ENCODE measurements around the gene GABRR3. TPM values are rescaled to one million over a fixed set of nuclear protein-coding genes. Genes with fewer than 3 reads are reported as not detected.
A peak's percentile ranks its signal among the peaks of the same experiment; 100 is the strongest.

GABRR3 gene
- total and polyA plus RNA-seq, 10 donors: 0.03 TPM; not detected in 9

- DNase-seq: no peak
- TF ChIP-seq POLR2AphosphoS5 (IDR thresholded peaks at IDR 0.05) (no peak), CTCF (IDR thresholded peaks at IDR 0.05 in 8 of 11, conservative IDR thresholded peaks at IDR 0.05 in 3 of 11) (no peak), POLR2A (IDR thresholded peaks at IDR 0.05) (no peak)
- peaks cover 0 to 10% (median 0%) of the 10 kb centered on the region in 7 donors for H3K27me3 ChIP-seq (replicated peaks in 1 of 7)
- WGBS, 5 donors: 15 to 54% (median 33%) methylated on average over 1 of the region's 1 CpG
- no peak overlapping the region for H3K27ac ChIP-seq
- H3K36me3 ChIP-seq: no peaks in the 10 kb centered on the region
- no peak overlapping the region for H3K4me3 ChIP-seq
- intact Hi-C loops (cut with DNase I; ENCODE audit: low total_unique reads): no loop called here
- no peaks in the 10 kb centered on the region for H3K4me1 ChIP-seq
- H3K9me3 ChIP-seq: no peaks in the 10 kb centered on the region
Observed at GRCh38 chr3:98048586-98048985, 13.5 kb upstream of the GABRR3 start.

GRCh38 chr3:98041350-98041749 lies 6.2 kb upstream of the GABRR3 start:
- Histone ChIP-seq H3K27me3 (replicated peaks in 1 of 7) (peaks cover 0 to 26% (median 0%) of the 10 kb centered on the region in 7 donors), H3K4me1 (peaks cover 0 to 8% (median 3%) of the 10 kb centered on the region in 6 donors), H3K36me3 (no peaks in the 10 kb centered on the region), H3K9me3 (peaks cover 0 to 17% (median 13%) of the 10 kb centered on the region in 8 donors), H3K4me3 (no peak overlapping the region), H3K27ac (no peak overlapping the region)
- WGBS, 5 donors: 80 to 100% (median 89%) methylated on average over 1 of the region's 1 CpG
- no peak for TF ChIP-seq CTCF (IDR thresholded peaks at IDR 0.05 in 8 of 11, conservative IDR thresholded peaks at IDR 0.05 in 3 of 11)
- TF ChIP-seq POLR2AphosphoS5 (IDR thresholded peaks at IDR 0.05): no peak
- no peak for TF ChIP-seq POLR2A (IDR thresholded peaks at IDR 0.05)
- intact Hi-C loops (cut with DNase I; ENCODE audit: low total_unique reads): loop anchor here (5.0 kb wide), 1 partner anchor 291 kb away; no protein-coding TSS in a partner anchor
- no peak for DNase-seq

- DNase-seq: no peak
- Histone ChIP-seq H3K4me1 (peaks cover 0 to 8% (median 3%) of the 10 kb centered on the region in 6 donors), H3K4me3 (peak overlapping the region in 5 of 8 donors; percentile 17 to 61 (median 22)), H3K36me3 (no peaks in the 10 kb centered on the region), H3K9me3 (peaks cover 0 to 17% (median 13%) of the 10 kb centered on the region in 8 donors), H3K27me3 (replicated peaks in 1 of 7) (peaks cover 0 to 40% (median 4%) of the 10 kb centered on the region in 7 donors), H3K27ac (peak overlapping the region in 1 of 8 donors; percentile 45)
- TF ChIP-seq POLR2A (IDR thresholded peaks at IDR 0.05) (no peak), CTCF (IDR thresholded peaks at IDR 0.05 in 8 of 11, conservative IDR thresholded peaks at IDR 0.05 in 3 of 11) (peak; percentile 73 to 91 (median 88))
- 14 to 17% (median 16%) methylated on average over 13 of the region's 13 CpGs for WGBS, 5 donors
- intact Hi-C loops (cut with DNase I; ENCODE audit: low total_unique reads): loop anchor here (5.0 kb wide), 1 partner anchor 293 kb away; no protein-coding TSS in a partner anchor
Observed at GRCh38 chr3:98039322-98040024, 4.4 kb upstream of the GABRR3 start.

- WGBS, 5 donors: 77 to 87% (median 81%) methylated on average over 3 of the region's 3 CpGs
- no peak for DNase-seq
- H3K4me1 ChIP-seq: peaks cover 0 to 8% (median 3%) of the 10 kb centered on the region in 6 donors
- intact Hi-C loops (cut with DNase I; ENCODE audit: low total_unique reads): no loop called here
- peak overlapping the region in 1 of 8 donors; percentile 22 for H3K4me3 ChIP-seq
- H3K36me3 ChIP-seq: no peaks in the 10 kb centered on the region
- H3K9me3 ChIP-seq: peaks cover 0 to 17% (median 13%) of the 10 kb centered on the region in 8 donors
- H3K27me3 ChIP-seq (replicated peaks in 1 of 7): peaks cover 0 to 46% (median 6%) of the 10 kb centered on the region in 7 donors
- TF ChIP-seq POLR2A (IDR thresholded peaks at IDR 0.05) (no peak), POLR2AphosphoS5 (IDR thresholded peaks at IDR 0.05) (no peak), CTCF (IDR thresholded peaks at IDR 0.05 in 8 of 11, conservative IDR thresholded peaks at IDR 0.05 in 3 of 11) (no peak)
- H3K27ac ChIP-seq: no peak overlapping the region
Observed at GRCh38 chr3:98038876-98039275, 3.8 kb upstream of the GABRR3 start.

All from spleen (tissue), 11 donors.